ENCODE measurements around the gene KATNB1. TPM values are rescaled to one million over a fixed set of nuclear protein-coding genes. Genes with fewer than 3 reads are reported as not detected.

KATNB1 gene
- total and polyA plus RNA-seq, 2 of the 8 experiments (the other 6 are each of a cell fraction or from before 2014, with no cell fraction given) = 50.2 to 60.4 TPM

GRCh38 chr16:57713596-57713995 lies 22.0 kb upstream of the KATNB1 start:
- Histone ChIP-seq H2BK20ac (ENCODE audit: low read length) (no peak overlapping the region), H3K4me1 (replicated peaks in 1 of 4; ENCODE audit: control insufficient read depth in 3 of 4, insufficient read depth in 4 of 4, low read length in 3 of 4) (no peaks in the 10 kb centered on the region), H2AK5ac (ENCODE audit: low read depth, low read length) (no peak overlapping the region), H3K4me3 (ENCODE audit: extremely low read depth in 1 of 4, insufficient read depth in 2 of 4, low read depth in 3 of 4, low read length in 4 of 4) (no peak overlapping the region), H3K23me2 (ENCODE audit: low read depth, low read length) (no peaks in the 10 kb centered on the region), H2AFZ (ENCODE audit: low read length) (no peak overlapping the region), H3K14ac (ENCODE audit: insufficient read length) (no peak overlapping the region), H3K36me3 (ENCODE audit: control insufficient read depth in 2 of 4, insufficient read depth in 4 of 4, low read length in 3 of 4) (no peaks in the 10 kb centered on the region), H3K79me2 (ENCODE audit: control insufficient read depth in 1 of 2, insufficient read depth in 2 of 2, low read length in 2 of 2) (no peaks in the 10 kb centered on the region), H2BK15ac (ENCODE audit: low read length) (no peak overlapping the region), H3K18ac (ENCODE audit: extremely low read depth, low read length) (no peak overlapping the region), H4K91ac (replicated peaks; ENCODE audit: insufficient read length, low read length) (no peak overlapping the region), H3K56ac (replicated peaks; ENCODE audit: insufficient read length, low read depth, low read length) (no peak overlapping the region), H3K79me1 (ENCODE audit: low read depth, low read length) (no peaks in the 10 kb centered on the region), H3K27me3 (replicated peaks in 1 of 4; ENCODE audit: control insufficient read depth in 3 of 4, extremely low read depth in 1 of 4, insufficient read depth in 3 of 4, low read length in 3 of 4) (no peaks in the 10 kb centered on the region), H4K5ac (ENCODE audit: insufficient read length, low read depth, low read length) (no peak overlapping the region), H3K23ac (ENCODE audit: insufficient read length) (no peak overlapping the region), H2BK12ac (ENCODE audit: low read depth, low read length) (no peak overlapping the region), H2BK5ac (ENCODE audit: low read depth, low read length) (no peak overlapping the region), H3K9me3 (ENCODE audit: insufficient read depth in 2 of 2, low read depth in 1 of 2, low read length in 1 of 2) (no peaks in the 10 kb centered on the region), H3K9ac (replicated peaks in 1 of 4; ENCODE audit: extremely low read depth in 1 of 4, low read depth in 3 of 4, low read length in 3 of 4) (no peak overlapping the region), H4K20me1 (replicated peaks in 1 of 2; ENCODE audit: control insufficient read depth in 1 of 2, insufficient read depth in 2 of 2, low read length in 2 of 2) (no peaks in the 10 kb centered on the region), H3K4me2 (ENCODE audit: insufficient read depth in 1 of 2, low read depth in 2 of 2, low read length in 2 of 2) (no peak overlapping the region), H3K27ac (ENCODE audit: low read depth, low read length) (no peak overlapping the region), H3K4ac (replicated peaks; ENCODE audit: insufficient read length, low read depth, low read length) (no peak overlapping the region), H2BK120ac (replicated peaks; ENCODE audit: low read depth, low read length) (no peak overlapping the region), H4K8ac (ENCODE audit: extremely low read depth, insufficient read depth, low read length) (no peak overlapping the region)
- TF ChIP-seq EZH2 (IDR thresholded peaks at IDR 0.05; ENCODE audit: low read depth, low read length, severe bottlenecking) (no peak), KDM5A (IDR thresholded peaks at IDR 0.05; ENCODE audit: low read length) (no peak), RBBP5 (IDR thresholded peaks at IDR 0.05; ENCODE audit: borderline replicate concordance, low read depth, low read length) (no peak), ATF3 (IDR thresholded peaks at IDR 0.05; ENCODE audit: insufficient read depth, low read depth, low read length) (no peak), MAX (IDR thresholded peaks at IDR 0.05) (no peak), ZNF274 (IDR thresholded peaks at IDR 0.05; ENCODE audit: borderline replicate concordance, extremely low read depth, low read length) (no peak), SIX5 (IDR thresholded peaks at IDR 0.05; ENCODE audit: low read depth, low read length) (no peak), NRF1 (IDR thresholded peaks at IDR 0.05; ENCODE audit: low read depth, low read length) (no peak), RXRA (IDR thresholded peaks at IDR 0.05; ENCODE audit: insufficient read depth, low read depth, low read length) (no peak), CTCF (IDR thresholded peaks at IDR 0.05; ENCODE audit: control extremely low read depth in 1 of 3, insufficient read depth in 1 of 3, low read depth in 1 of 3, low read length in 3 of 3) (no peak), GTF2F1 (IDR thresholded peaks at IDR 0.05; ENCODE audit: borderline replicate concordance, low read depth, low read length) (no peak)
- 88% methylated on average over 8 of the region's 8 CpGs; no CpG with 5 or more reads in 1 of the 2 experiments for WGBS, 2 experiments (ENCODE audit: extremely low coverage in 1 of 2, insufficient coverage in 1 of 2, insufficient read length in 1 of 2, insufficient replicate concordance in 2 of 2, low coverage in 1 of 2, low lambda C conversion rate in 2 of 2, missing lambda C conversion rate in 1 of 2)
- ChIA-PET CTCF (ENCODE audit: partially characterized antibody) (interaction anchor here (1.2 to 4.2 kb wide), 4 partner anchors 10 to 65 kb away, joined by 5 to 15 read pairs (median 10); partner anchors contain the start of gene ADGRG3), POLR2A (ENCODE audit: partially characterized antibody) (interaction anchor here (0.7 to 2.3 kb wide), 2 partner anchors 9 to 19 kb away, joined by 3 to 6 read pairs; partner anchors contain the start of gene DRC7)
- FAIRE-seq (no peak), DNase-seq (ENCODE audit: low read depth in 1 of 2, low spot score in 2 of 2) (no peak)

Measured in H1 (cell line).